ENCODE results near the gene FXYD5. TPM values are rescaled to one million over a fixed set of nuclear protein-coding genes. Genes with fewer than 3 reads are reported as not detected.

Gene FXYD5
- total and polyA plus RNA-seq, 10 of the 15 experiments (the other 5 are each of a cell fraction or from before 2014, with no cell fraction given) = 30.0 to 159 (median 93.9) TPM

DNA sequence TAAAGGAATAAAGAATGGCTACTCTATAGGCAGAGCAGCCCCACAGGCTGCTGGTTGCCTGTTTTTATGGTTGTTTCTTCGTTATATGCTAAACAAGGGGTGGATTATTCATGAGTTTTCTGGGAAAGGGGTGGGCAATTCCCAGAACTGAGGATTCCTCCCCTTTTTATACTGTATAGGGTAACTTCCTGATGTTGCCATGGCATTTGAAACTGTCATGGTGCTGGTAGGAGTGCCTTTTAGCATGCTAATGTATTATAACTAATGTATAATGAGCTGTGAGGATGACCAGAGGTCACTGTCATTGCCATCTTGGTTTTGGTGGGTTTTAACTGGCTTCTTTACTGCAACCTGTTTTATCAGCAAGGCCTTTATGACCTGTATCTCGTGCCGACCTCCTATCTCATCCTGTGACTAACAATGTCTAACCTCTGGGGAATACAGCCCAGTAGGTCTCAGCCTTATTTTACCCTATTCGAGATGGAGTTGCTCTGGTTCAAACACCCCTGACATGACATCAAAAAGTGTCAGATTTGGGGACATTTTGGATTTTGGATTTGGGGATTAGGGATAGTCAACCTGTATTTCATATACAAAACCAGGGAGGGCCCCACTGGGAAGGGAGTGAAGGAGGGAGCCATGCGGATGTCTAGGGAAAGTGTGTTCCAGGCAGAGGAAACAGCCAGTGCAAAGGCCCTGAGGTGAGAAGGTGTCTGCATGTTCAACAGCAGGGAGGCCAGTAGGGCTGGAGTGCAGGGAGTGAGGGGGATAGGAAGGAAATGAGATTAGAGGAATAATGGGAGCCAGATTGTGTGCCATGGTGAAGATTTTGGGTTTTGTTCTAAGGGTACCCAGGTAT, 10.9 kb downstream of the FXYD5 start:
- FAIRE-seq (no peak), DNase-seq (ENCODE audit: low read depth, low spot score) (no peak), ATAC-seq (no peak)
- ChIA-PET RAD21 (ENCODE audit: unreplicated experiment) (no interaction called here), POLR2A (interaction anchor here (1.2 kb wide), 1 partner anchor 93 kb away, joined by 3 read pairs; no protein-coding TSS in a partner anchor), SMC1A (ENCODE audit: uncharacterized antibody, unreplicated experiment) (no interaction called here), CTCF (no interaction called here)
- Histone ChIP-seq H3K9ac (ENCODE audit: control insufficient read depth, insufficient read depth, low read length) (no peak overlapping the region), H3K4me2 (ENCODE audit: control insufficient read depth, insufficient read depth) (no peak overlapping the region), H3K36me3 (ENCODE audit: control insufficient read depth in 2 of 2, insufficient read depth in 2 of 2, low read length in 1 of 2) (peaks cover 31 to 50% of the 10 kb centered on the region in 2 experiments), H3K9me3 (replicated peaks; ENCODE audit: control insufficient read depth, insufficient read depth, low read length) (peaks cover 40% of the 10 kb centered on the region), H3K27ac (ENCODE audit: control insufficient read depth, insufficient read depth) (no peak overlapping the region), H4K20me1 (ENCODE audit: control insufficient read depth, insufficient read depth) (no peaks in the 10 kb centered on the region), H3K27me3 (replicated peaks in 1 of 2; ENCODE audit: control insufficient read depth in 2 of 2, insufficient read depth in 2 of 2, low read length in 1 of 2) (no peaks in the 10 kb centered on the region), H3K4me1 (ENCODE audit: control insufficient read depth, insufficient read depth, low read length) (peaks cover 11% of the 10 kb centered on the region; the same call in 1 of the 2 replicates), H3K4me3 (no peak overlapping the region), H2AFZ (ENCODE audit: control insufficient read depth, low read depth, low read length) (no peak overlapping the region), H3K79me2 (ENCODE audit: control insufficient read depth, insufficient read depth, low read length) (no peaks in the 10 kb centered on the region)
- in situ Hi-C loops (cut with MboI) = no loop called here
- no peak for TF ChIP-seq KLF5 (IDR thresholded peaks at IDR 0.05; ENCODE audit: partially characterized antibody)
- TF ChIP-seq, protein P1, sequence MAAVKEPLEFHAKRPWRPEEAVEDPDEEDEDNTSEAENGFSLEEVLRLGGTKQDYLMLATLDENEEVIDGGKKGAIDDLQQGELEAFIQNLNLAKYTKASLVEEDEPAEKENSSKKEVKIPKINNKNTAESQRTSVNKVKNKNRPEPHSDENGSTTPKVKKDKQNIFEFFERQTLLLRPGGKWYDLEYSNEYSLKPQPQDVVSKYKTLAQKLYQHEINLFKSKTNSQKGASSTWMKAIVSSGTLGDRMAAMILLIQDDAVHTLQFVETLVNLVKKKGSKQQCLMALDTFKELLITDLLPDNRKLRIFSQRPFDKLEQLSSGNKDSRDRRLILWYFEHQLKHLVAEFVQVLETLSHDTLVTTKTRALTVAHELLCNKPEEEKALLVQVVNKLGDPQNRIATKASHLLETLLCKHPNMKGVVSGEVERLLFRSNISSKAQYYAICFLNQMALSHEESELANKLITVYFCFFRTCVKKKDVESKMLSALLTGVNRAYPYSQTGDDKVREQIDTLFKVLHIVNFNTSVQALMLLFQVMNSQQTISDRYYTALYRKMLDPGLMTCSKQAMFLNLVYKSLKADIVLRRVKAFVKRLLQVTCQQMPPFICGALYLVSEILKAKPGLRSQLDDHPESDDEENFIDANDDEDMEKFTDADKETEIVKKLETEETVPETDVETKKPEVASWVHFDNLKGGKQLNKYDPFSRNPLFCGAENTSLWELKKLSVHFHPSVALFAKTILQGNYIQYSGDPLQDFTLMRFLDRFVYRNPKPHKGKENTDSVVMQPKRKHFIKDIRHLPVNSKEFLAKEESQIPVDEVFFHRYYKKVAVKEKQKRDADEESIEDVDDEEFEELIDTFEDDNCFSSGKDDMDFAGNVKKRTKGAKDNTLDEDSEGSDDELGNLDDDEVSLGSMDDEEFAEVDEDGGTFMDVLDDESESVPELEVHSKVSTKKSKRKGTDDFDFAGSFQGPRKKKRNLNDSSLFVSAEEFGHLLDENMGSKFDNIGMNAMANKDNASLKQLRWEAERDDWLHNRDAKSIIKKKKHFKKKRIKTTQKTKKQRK (IDR thresholded peaks at IDR 0.05; ENCODE audit: low read depth, low read length) = no peak
- no peak for TF ChIP-seq ZNF622 (IDR thresholded peaks at IDR 0.05)
- TF ChIP-seq, protein P2, sequence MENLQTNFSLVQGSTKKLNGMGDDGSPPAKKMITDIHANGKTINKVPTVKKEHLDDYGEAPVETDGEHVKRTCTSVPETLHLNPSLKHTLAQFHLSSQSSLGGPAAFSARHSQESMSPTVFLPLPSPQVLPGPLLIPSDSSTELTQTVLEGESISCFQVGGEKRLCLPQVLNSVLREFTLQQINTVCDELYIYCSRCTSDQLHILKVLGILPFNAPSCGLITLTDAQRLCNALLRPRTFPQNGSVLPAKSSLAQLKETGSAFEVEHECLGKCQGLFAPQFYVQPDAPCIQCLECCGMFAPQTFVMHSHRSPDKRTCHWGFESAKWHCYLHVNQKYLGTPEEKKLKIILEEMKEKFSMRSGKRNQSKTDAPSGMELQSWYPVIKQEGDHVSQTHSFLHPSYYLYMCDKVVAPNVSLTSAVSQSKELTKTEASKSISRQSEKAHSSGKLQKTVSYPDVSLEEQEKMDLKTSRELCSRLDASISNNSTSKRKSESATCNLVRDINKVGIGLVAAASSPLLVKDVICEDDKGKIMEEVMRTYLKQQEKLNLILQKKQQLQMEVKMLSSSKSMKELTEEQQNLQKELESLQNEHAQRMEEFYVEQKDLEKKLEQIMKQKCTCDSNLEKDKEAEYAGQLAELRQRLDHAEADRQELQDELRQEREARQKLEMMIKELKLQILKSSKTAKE (IDR thresholded peaks at IDR 0.05; ENCODE audit: low read depth, poor library complexity, severe bottlenecking) = no peak
- TF ChIP-seq, protein P3, sequence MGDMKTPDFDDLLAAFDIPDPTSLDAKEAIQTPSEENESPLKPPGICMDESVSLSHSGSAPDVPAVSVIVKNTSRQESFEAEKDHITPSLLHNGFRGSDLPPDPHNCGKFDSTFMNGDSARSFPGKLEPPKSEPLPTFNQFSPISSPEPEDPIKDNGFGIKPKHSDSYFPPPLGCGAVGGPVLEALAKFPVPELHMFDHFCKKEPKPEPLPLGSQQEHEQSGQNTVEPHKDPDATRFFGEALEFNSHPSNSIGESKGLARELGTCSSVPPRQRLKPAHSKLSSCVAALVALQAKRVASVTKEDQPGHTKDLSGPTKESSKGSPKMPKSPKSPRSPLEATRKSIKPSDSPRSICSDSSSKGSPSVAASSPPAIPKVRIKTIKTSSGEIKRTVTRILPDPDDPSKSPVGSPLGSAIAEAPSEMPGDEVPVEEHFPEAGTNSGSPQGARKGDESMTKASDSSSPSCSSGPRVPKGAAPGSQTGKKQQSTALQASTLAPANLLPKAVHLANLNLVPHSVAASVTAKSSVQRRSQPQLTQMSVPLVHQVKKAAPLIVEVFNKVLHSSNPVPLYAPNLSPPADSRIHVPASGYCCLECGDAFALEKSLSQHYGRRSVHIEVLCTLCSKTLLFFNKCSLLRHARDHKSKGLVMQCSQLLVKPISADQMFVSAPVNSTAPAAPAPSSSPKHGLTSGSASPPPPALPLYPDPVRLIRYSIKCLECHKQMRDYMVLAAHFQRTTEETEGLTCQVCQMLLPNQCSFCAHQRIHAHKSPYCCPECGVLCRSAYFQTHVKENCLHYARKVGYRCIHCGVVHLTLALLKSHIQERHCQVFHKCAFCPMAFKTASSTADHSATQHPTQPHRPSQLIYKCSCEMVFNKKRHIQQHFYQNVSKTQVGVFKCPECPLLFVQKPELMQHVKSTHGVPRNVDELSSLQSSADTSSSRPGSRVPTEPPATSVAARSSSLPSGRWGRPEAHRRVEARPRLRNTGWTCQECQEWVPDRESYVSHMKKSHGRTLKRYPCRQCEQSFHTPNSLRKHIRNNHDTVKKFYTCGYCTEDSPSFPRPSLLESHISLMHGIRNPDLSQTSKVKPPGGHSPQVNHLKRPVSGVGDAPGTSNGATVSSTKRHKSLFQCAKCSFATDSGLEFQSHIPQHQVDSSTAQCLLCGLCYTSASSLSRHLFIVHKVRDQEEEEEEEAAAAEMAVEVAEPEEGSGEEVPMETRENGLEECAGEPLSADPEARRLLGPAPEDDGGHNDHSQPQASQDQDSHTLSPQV (IDR thresholded peaks at IDR 0.05) = no peak
- TF ChIP-seq SRF (IDR thresholded peaks at IDR 0.05; ENCODE audit: low read depth in 2 of 2, low read length in 2 of 2) = no peak
- TF ChIP-seq NR2C2 (IDR thresholded peaks at IDR 0.05; ENCODE audit: borderline replicate concordance, control insufficient read depth, insufficient read length, low read depth) = no peak
- TF ChIP-seq SMARCA5 (IDR thresholded peaks at IDR 0.05) = no peak
- TF ChIP-seq, protein P4, sequence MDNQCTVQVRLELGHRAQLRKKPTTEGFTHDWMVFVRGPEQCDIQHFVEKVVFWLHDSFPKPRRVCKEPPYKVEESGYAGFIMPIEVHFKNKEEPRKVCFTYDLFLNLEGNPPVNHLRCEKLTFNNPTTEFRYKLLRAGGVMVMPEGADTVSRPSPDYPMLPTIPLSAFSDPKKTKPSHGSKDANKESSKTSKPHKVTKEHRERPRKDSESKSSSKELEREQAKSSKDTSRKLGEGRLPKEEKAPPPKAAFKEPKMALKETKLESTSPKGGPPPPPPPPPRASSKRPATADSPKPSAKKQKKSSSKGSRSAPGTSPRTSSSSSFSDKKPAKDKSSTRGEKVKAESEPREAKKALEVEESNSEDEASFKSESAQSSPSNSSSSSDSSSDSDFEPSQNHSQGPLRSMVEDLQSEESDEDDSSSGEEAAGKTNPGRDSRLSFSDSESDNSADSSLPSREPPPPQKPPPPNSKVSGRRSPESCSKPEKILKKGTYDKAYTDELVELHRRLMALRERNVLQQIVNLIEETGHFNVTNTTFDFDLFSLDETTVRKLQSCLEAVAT (IDR thresholded peaks at IDR 0.05) = no peak
- TF ChIP-seq MTA3 (IDR thresholded peaks at IDR 0.05; ENCODE audit: borderline replicate concordance, low read length) = no peak
- 61% methylated on average over 5 of the region's 5 CpGs for WGBS (ENCODE audit: insufficient coverage, insufficient replicate concordance, low lambda C conversion rate, missing lambda C conversion rate)
- no TSS peak for BruUV-seq (replicated peaks)
- intact Hi-C loops (cut with micrococcal nuclease; ENCODE audit: unreplicated experiment) = no loop called here

Data from GM12878 (cell line).